ENCODE measurements around the gene PSMD14. TPM values are rescaled to one million over a fixed set of nuclear protein-coding genes. Genes with fewer than 3 reads are reported as not detected.

The PSMD14 gene
- total RNA-seq, 1 experiment from 2014 or later = 83.7 TPM

- H3K27ac Mint-ChIP-seq = no peak overlapping the region
- WGBS (ENCODE audit: extremely low coverage, insufficient read length, low lambda C conversion rate) = no CpG with 5 or more reads among the region's 3 CpGs
- no peak overlapping the region for H3K9ac ChIP-seq (ENCODE audit: extremely low read depth, insufficient read length, low read length)
- no peak for TF ChIP-seq CTCF (conservative IDR thresholded peaks at IDR 0.05)
- no peak overlapping the region for H2AFZ ChIP-seq (ENCODE audit: low read length)
- H3K4me1 Mint-ChIP-seq = peaks cover 6 to 7% of the 10 kb centered on the region in 2 experiments
- H2BK5ac ChIP-seq (ENCODE audit: insufficient read length, low read length) = no peak overlapping the region
- peaks cover 8% of the 10 kb centered on the region for H3K23me2 ChIP-seq (ENCODE audit: insufficient read length, low read depth, low read length, poor library complexity, severe bottlenecking)
- H2BK12ac ChIP-seq (ENCODE audit: insufficient read length, low read depth, low read length) = no peak overlapping the region
- H3K56ac ChIP-seq (ENCODE audit: insufficient read length, low read depth, low read length) = no peak overlapping the region
- DNase-seq = no peak
- peaks cover 21% of the 10 kb centered on the region for H3K27me3 ChIP-seq (ENCODE audit: insufficient read depth, low read length)
- no peak overlapping the region for H3K4me2 ChIP-seq (ENCODE audit: insufficient read depth, insufficient read length, low read length)
- H3K9me3 Mint-ChIP-seq = peaks cover 0 to 3% of the 10 kb centered on the region in 2 experiments; a peak in 1 of 5 replicates
- no peak overlapping the region for H4K8ac ChIP-seq (replicated peaks; ENCODE audit: insufficient read length, low read depth, low read length)
- no peaks in the 10 kb centered on the region for H3K79me1 ChIP-seq (ENCODE audit: insufficient read depth, low read depth, low read length, poor library complexity, severe bottlenecking)
- H3T11ph ChIP-seq (ENCODE audit: low read length) = no peak overlapping the region
- H3K79me2 ChIP-seq (ENCODE audit: insufficient read depth, low read length) = no peaks in the 10 kb centered on the region
- no peak overlapping the region for H4K91ac ChIP-seq (ENCODE audit: insufficient read length, low read depth, low read length)
- no peak overlapping the region for H2BK20ac ChIP-seq (ENCODE audit: low read depth, low read length, poor library complexity, severe bottlenecking)
- H3K4ac ChIP-seq (ENCODE audit: low read depth, low read length) = no peak overlapping the region
- no peak overlapping the region for H3K14ac ChIP-seq (ENCODE audit: insufficient read depth, low read length)
- H3K27ac ChIP-seq (ENCODE audit: insufficient read length, low read depth, low read length) = no peak overlapping the region
- peaks cover 65% of the 10 kb centered on the region for H3K27me3 Mint-ChIP-seq (ENCODE audit: low read depth)
- no peaks in the 10 kb centered on the region for H3K9me3 ChIP-seq (ENCODE audit: control insufficient read depth, low read depth, low read length)
- H2BK120ac ChIP-seq (ENCODE audit: low read depth, low read length, poor library complexity, severe bottlenecking) = no peak overlapping the region
- H4K20me1 ChIP-seq (ENCODE audit: control insufficient read depth, insufficient read depth, insufficient read length) = no peaks in the 10 kb centered on the region
- H2AK5ac ChIP-seq (ENCODE audit: insufficient read length, low read length) = no peak overlapping the region
- no peak overlapping the region for H3K4me3 Mint-ChIP-seq
- peaks cover 0 to 3% (median 0%) of the 10 kb centered on the region in 3 experiments; a peak in 2 of 7 replicates for H3K36me3 Mint-ChIP-seq (ENCODE audit: insufficient read depth in 1 of 3, low read depth in 3 of 3)
- no peaks in the 10 kb centered on the region for H3K4me1 ChIP-seq (ENCODE audit: insufficient read depth, low read length)
- no peak overlapping the region for H3K23ac ChIP-seq (ENCODE audit: insufficient read length, low read depth, low read length)
- H2BK15ac ChIP-seq (ENCODE audit: low read depth, low read length) = no peak overlapping the region
- no peak overlapping the region for H4K5ac ChIP-seq (ENCODE audit: insufficient read length, low read depth, low read length)
- H3K18ac ChIP-seq (ENCODE audit: insufficient read length, low read depth, low read length) = no peak overlapping the region
These were observed 123.9 kb downstream of the PSMD14 start for GRCh38 chr2:161432107-161432506.
